ENCODE data around the gene FAM177A1. TPM values are rescaled to one million over a fixed set of nuclear protein-coding genes. Genes with fewer than 3 reads are reported as not detected.
"Not testable (repeated sequence)": the region's sequence is repeated elsewhere in the genome, so short reads cannot be mapped to it uniquely, and the experiment has no call there.

FAM177A1 gene
- total RNA-seq, 1 donor from 2014 or later: 46.2 TPM

GRCh38 chr14:35016568-35016967 is 29.5 kb upstream of the FAM177A1 start:
- DNase-seq (ENCODE audit: low spot score, unreplicated experiment): no peak
- no peak overlapping the region for H3K4me3 Mint-ChIP-seq (ENCODE audit: low read depth)
- H3K9me3 Mint-ChIP-seq (ENCODE audit: low read depth): no peaks in the 10 kb centered on the region
- no peaks in the 10 kb centered on the region for H3K27me3 Mint-ChIP-seq
- no peak overlapping the region for H3K27ac Mint-ChIP-seq
- H3K36me3 Mint-ChIP-seq (ENCODE audit: insufficient read depth): peaks cover 28% of the 10 kb centered on the region
- TF ChIP-seq CTCF (IDR thresholded peaks at IDR 0.05; ENCODE audit: unreplicated experiment): no peak
- no peaks in the 10 kb centered on the region for H3K4me1 Mint-ChIP-seq (ENCODE audit: low read depth)

- H3K4me1 Mint-ChIP-seq (ENCODE audit: low read depth): no peaks in the 10 kb centered on the region
- no peak for TF ChIP-seq CTCF (IDR thresholded peaks at IDR 0.05; ENCODE audit: unreplicated experiment)
- H3K36me3 Mint-ChIP-seq (ENCODE audit: insufficient read depth): peaks cover 21% of the 10 kb centered on the region
- no peak for DNase-seq (ENCODE audit: low spot score, unreplicated experiment)
- no peaks in the 10 kb centered on the region for H3K9me3 Mint-ChIP-seq (ENCODE audit: low read depth)
- no peak overlapping the region for H3K4me3 Mint-ChIP-seq (ENCODE audit: low read depth)
- H3K27me3 Mint-ChIP-seq: no peaks in the 10 kb centered on the region
- no peak overlapping the region for H3K27ac Mint-ChIP-seq
Observed at GRCh38 chr14:35020713-35021112, 25.4 kb upstream of the FAM177A1 start.

GRCh38 chr14:35028435-35028834 is 17.6 kb upstream of the FAM177A1 start:
- no peaks in the 10 kb centered on the region for H3K27me3 Mint-ChIP-seq
- H3K9me3 Mint-ChIP-seq (ENCODE audit: low read depth): peaks cover 2% of the 10 kb centered on the region
- peaks cover 28% of the 10 kb centered on the region for H3K36me3 Mint-ChIP-seq (ENCODE audit: insufficient read depth)
- no peak overlapping the region for H3K27ac Mint-ChIP-seq
- no peak overlapping the region for H3K4me3 Mint-ChIP-seq (ENCODE audit: low read depth)
- DNase-seq (ENCODE audit: low spot score, unreplicated experiment): no peak
- H3K4me1 Mint-ChIP-seq (ENCODE audit: low read depth): no peaks in the 10 kb centered on the region
- no peak for TF ChIP-seq CTCF (IDR thresholded peaks at IDR 0.05; ENCODE audit: unreplicated experiment)

GRCh38 chr14:35032562-35032961 is 13.5 kb upstream of the FAM177A1 start:
- H3K4me3 Mint-ChIP-seq (ENCODE audit: low read depth): no peak overlapping the region
- H3K9me3 Mint-ChIP-seq (ENCODE audit: low read depth): peaks cover 16% of the 10 kb centered on the region
- peaks cover 37% of the 10 kb centered on the region for H3K36me3 Mint-ChIP-seq (ENCODE audit: insufficient read depth)
- DNase-seq (ENCODE audit: low spot score, unreplicated experiment): no peak
- no peaks in the 10 kb centered on the region for H3K4me1 Mint-ChIP-seq (ENCODE audit: low read depth)
- TF ChIP-seq CTCF (IDR thresholded peaks at IDR 0.05; ENCODE audit: unreplicated experiment): no peak
- no peaks in the 10 kb centered on the region for H3K27me3 Mint-ChIP-seq
- no peak overlapping the region for H3K27ac Mint-ChIP-seq

GRCh38 chr14:35034440-35034833 is 11.6 kb upstream of the FAM177A1 start:
- DNase-seq (ENCODE audit: low spot score, unreplicated experiment): no peak
- Mint-ChIP-seq H3K27me3 (no peaks in the 10 kb centered on the region), H3K4me3 (ENCODE audit: low read depth) (no peak overlapping the region), H3K36me3 (ENCODE audit: insufficient read depth) (peaks cover 31% of the 10 kb centered on the region), H3K9me3 (ENCODE audit: low read depth) (peaks cover 16% of the 10 kb centered on the region), H3K4me1 (ENCODE audit: low read depth) (no peaks in the 10 kb centered on the region), H3K27ac (no peak overlapping the region)
- TF ChIP-seq CTCF (IDR thresholded peaks at IDR 0.05; ENCODE audit: unreplicated experiment): no peak

- not testable (repeated sequence) for H3K4me3 Mint-ChIP-seq (ENCODE audit: low read depth); H3K27ac Mint-ChIP-seq; H3K27me3 Mint-ChIP-seq; H3K4me1 Mint-ChIP-seq (ENCODE audit: low read depth); DNase-seq (ENCODE audit: low spot score, unreplicated experiment)
- Mint-ChIP-seq H3K9me3 (ENCODE audit: low read depth) (peaks cover 16% of the 10 kb centered on the region), H3K36me3 (ENCODE audit: insufficient read depth) (peaks cover 29% of the 10 kb centered on the region)
Observed at GRCh38 chr14:35034944-35035554, 11.0 kb upstream of the FAM177A1 start.

- not testable (repeated sequence) for DNase-seq (ENCODE audit: low spot score, unreplicated experiment); H3K27me3 Mint-ChIP-seq; H3K4me3 Mint-ChIP-seq (ENCODE audit: low read depth); H3K27ac Mint-ChIP-seq; H3K4me1 Mint-ChIP-seq (ENCODE audit: low read depth)
- H3K9me3 Mint-ChIP-seq (ENCODE audit: low read depth): peaks cover 15% of the 10 kb centered on the region
- peaks cover 20% of the 10 kb centered on the region for H3K36me3 Mint-ChIP-seq (ENCODE audit: insufficient read depth)
Observed at GRCh38 chr14:35038312-35038711, 7.8 kb upstream of the FAM177A1 start.
